Nephron (organoid): ENCODE results near the gene GALNT2.
A peak's percentile ranks its signal among the peaks of the same experiment; 100 is the strongest.

Source experiments
- H3K27ac Mint-ChIP-seq, 3 experiments: 2 replicates each; pipeline ENCODE4 v1.8.0; 2020; ENCODE audit warnings: mixed read lengths in 3 of 3, mild to moderate bottlenecking in 2 of 3, moderate library complexity in 1 of 3
- H3K27me3 Mint-ChIP-seq: 2 replicates; pipeline ENCODE4 v1.8.0; 2021; ENCODE audit warnings: low read depth, mild to moderate bottlenecking, moderate library complexity, mixed read lengths
- H3K36me3 Mint-ChIP-seq: 2 replicates; pipeline ENCODE4 v1.8.0; 2020; ENCODE audit warnings: low read depth, mixed read lengths
- H3K4me1 Mint-ChIP-seq: 2 replicates; pipeline ENCODE4 v1.8.0; 2020; ENCODE audit warnings: mixed read lengths
- H3K4me3 Mint-ChIP-seq, 3 experiments: 2 replicates each; pipeline ENCODE4 v1.8.0; 2020; ENCODE audit warnings: mild to moderate bottlenecking in 3 of 3, mixed read lengths in 3 of 3, moderate library complexity in 2 of 3
- H3K9me3 Mint-ChIP-seq: 2 replicates; pipeline ENCODE4 v1.8.0; 2020; ENCODE audit warnings: mixed read lengths
- CTCF ChIP-seq, 3 experiments: fragments of 200-600 bp; sonication (generic); IDR thresholded peaks; one replicate each; pipeline ENCODE4 v1.5.0; 2021; ENCODE audit warnings: antibody characterized with exemption in 3 of 3; ENCODE audit not compliant: unreplicated experiment in 3 of 3

GALNT2 gene

GRCh38 chr1:230141021-230141648, 74.1 kb downstream of the GALNT2 start:
- Mint-ChIP-seq H3K4me3 (peak overlapping the region in 2 of 3 experiments; percentile 7 to 70), H3K4me1 (peaks cover 86% of the 10 kb centered on the region), H3K9me3 (no peaks in the 10 kb centered on the region), H3K27ac (peak overlapping the region; percentile 77 to 80 (median 79)), H3K27me3 (peaks cover 9% of the 10 kb centered on the region), H3K36me3 (no peaks in the 10 kb centered on the region)
- TF ChIP-seq CTCF (IDR thresholded peaks at IDR 0.05; ENCODE audit: unreplicated experiment in 3 of 3), result no peak

GRCh38 chr1:230141797-230142607, 75.0 kb downstream of the GALNT2 start:
- no peaks in the 10 kb centered on the region for H3K36me3 Mint-ChIP-seq

GRCh38 chr1:230142608-230143210, 75.7 kb downstream of the GALNT2 start:
- H3K9me3 Mint-ChIP-seq, result no peaks in the 10 kb centered on the region
- H3K4me3 Mint-ChIP-seq, result peak overlapping the region; percentile 9 to 51 (median 31)

More at GRCh38 chr1:230141797-230142607, 75.0 kb downstream of the GALNT2 start:
- H3K9me3 Mint-ChIP-seq, result no peaks in the 10 kb centered on the region
- peak overlapping the region; percentile 9 to 51 (median 31) for H3K4me3 Mint-ChIP-seq
- H3K4me1 Mint-ChIP-seq, result peaks cover 86% of the 10 kb centered on the region
- peaks cover 1% of the 10 kb centered on the region for H3K27me3 Mint-ChIP-seq
- no peak for TF ChIP-seq CTCF (IDR thresholded peaks at IDR 0.05; ENCODE audit: unreplicated experiment in 3 of 3)
- H3K27ac Mint-ChIP-seq, result peak overlapping the region; percentile 63 to 83 (median 79)

GRCh38 chr1:230143534-230143933, 76.5 kb downstream of the GALNT2 start:
- Mint-ChIP-seq H3K4me3 (no peak overlapping the region), H3K27me3 (peaks cover 2% of the 10 kb centered on the region), H3K4me1 (peaks cover 86% of the 10 kb centered on the region), H3K27ac (peak overlapping the region; percentile 63 to 83 (median 78)), H3K36me3 (no peaks in the 10 kb centered on the region), H3K9me3 (no peaks in the 10 kb centered on the region)
- no peak for TF ChIP-seq CTCF (IDR thresholded peaks at IDR 0.05; ENCODE audit: unreplicated experiment in 3 of 3)

More at GRCh38 chr1:230142608-230143210, 75.7 kb downstream of the GALNT2 start:
- H3K36me3 Mint-ChIP-seq, result no peaks in the 10 kb centered on the region
- no peaks in the 10 kb centered on the region for H3K27me3 Mint-ChIP-seq
- H3K4me1 Mint-ChIP-seq, result peaks cover 86% of the 10 kb centered on the region
- no peak for TF ChIP-seq CTCF (IDR thresholded peaks at IDR 0.05; ENCODE audit: unreplicated experiment in 3 of 3)
- H3K27ac Mint-ChIP-seq, result peak overlapping the region; percentile 63 to 83 (median 78)

- H3K4me3 Mint-ChIP-seq, result no peak overlapping the region
- peak overlapping the region; percentile 60 to 78 (median 66) for H3K27ac Mint-ChIP-seq
- no peaks in the 10 kb centered on the region for H3K9me3 Mint-ChIP-seq
- H3K36me3 Mint-ChIP-seq, result no peaks in the 10 kb centered on the region
- peaks cover 3% of the 10 kb centered on the region for H3K27me3 Mint-ChIP-seq
- TF ChIP-seq CTCF (IDR thresholded peaks at IDR 0.05; ENCODE audit: unreplicated experiment in 3 of 3), result no peak
- peaks cover 84% of the 10 kb centered on the region for H3K4me1 Mint-ChIP-seq
These were observed 77.1 kb downstream of the GALNT2 start for GRCh38 chr1:230144010-230144614.
